Mammary epithelial cell (primary cell): ENCODE measurements around the gene RNU7-1.

ENCODE experiments used
- EZH2 ChIP-seq: IDR thresholded peaks from 2 replicates; pipeline ENCODE4 v1.6.1; 2012; ENCODE audit warnings: low read length, inconsistent platforms, borderline replicate concordance
- TF ChIP-seq, protein P1 (sequence below), 2 donors: IDR thresholded peaks in 1 of 2; conservative IDR thresholded peaks in 1 of 2; 2 replicates each; pipeline ENCODE4 v1.5.1; 2011 to 2012; ENCODE audit warnings: inconsistent platforms in 2 of 2, low read length in 2 of 2, mild to moderate bottlenecking in 2 of 2, control low read depth in 1 of 2, low read depth in 1 of 2; ENCODE audit not compliant: insufficient read depth in 1 of 2; ENCODE audit errors: extremely low read depth in 1 of 2

DNA sequence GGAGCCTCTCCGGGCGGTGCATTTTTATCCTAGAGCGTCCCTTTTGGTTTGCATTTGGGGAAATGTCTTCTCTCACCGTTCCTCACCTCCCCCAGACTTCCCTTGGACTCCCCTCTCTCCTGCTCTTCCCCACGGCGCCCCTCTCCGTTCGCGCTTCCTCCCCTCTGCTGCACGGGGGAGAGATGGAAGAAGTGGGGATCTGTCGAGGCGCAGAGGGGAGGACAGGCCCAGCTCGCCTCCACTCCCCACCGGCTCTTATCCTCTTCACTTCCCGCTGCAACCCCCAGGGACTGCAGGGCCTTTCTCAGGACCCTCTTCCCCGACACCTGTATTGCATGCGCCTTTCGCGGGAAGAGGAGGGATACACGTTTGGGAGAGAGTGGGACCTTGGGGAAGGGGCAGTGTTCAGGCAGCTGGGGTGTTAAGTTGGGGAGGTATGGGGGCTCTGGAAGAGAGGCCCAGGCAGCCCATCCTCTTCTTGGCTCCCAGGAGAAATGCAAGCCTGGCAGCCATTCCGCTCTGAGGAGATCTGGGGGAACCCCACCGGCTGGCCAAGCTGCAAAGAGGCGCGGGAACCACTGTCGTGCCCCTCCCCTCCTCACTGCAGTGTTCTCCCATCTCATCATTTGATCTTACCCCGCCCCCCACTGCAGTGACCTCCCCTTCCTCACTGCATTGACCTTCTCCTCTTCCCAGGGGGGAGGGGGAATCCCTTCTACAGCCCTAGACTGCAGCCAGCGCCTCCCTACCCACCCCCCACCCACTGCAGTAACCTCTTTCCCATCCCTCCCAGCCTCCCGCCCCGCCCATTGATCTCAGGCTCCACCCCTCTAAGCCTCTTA lies 28.4 kb upstream of the RNU7-1 start:
- TF ChIP-seq, protein P1, sequence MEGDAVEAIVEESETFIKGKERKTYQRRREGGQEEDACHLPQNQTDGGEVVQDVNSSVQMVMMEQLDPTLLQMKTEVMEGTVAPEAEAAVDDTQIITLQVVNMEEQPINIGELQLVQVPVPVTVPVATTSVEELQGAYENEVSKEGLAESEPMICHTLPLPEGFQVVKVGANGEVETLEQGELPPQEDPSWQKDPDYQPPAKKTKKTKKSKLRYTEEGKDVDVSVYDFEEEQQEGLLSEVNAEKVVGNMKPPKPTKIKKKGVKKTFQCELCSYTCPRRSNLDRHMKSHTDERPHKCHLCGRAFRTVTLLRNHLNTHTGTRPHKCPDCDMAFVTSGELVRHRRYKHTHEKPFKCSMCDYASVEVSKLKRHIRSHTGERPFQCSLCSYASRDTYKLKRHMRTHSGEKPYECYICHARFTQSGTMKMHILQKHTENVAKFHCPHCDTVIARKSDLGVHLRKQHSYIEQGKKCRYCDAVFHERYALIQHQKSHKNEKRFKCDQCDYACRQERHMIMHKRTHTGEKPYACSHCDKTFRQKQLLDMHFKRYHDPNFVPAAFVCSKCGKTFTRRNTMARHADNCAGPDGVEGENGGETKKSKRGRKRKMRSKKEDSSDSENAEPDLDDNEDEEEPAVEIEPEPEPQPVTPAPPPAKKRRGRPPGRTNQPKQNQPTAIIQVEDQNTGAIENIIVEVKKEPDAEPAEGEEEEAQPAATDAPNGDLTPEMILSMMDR (conservative IDR thresholded peaks at IDR 0.05 in 1 of 2, IDR thresholded peaks at IDR 0.05 in 1 of 2; ENCODE audit: extremely low read depth in 1 of 2, insufficient read depth in 1 of 2, low read depth in 1 of 2, low read length in 2 of 2) = no peak
- no peak for TF ChIP-seq EZH2
